Adipocyte (in vitro differentiated cells): ENCODE data around the gene NELFA.

ENCODE experiments used
- DNase-seq: peaks from one replicate; pipeline ENCODE4 v3.0.0-alpha.2; 2015; ENCODE audit warnings: low read depth
- H3K27me3 ChIP-seq: replicated peaks from 2 replicates; pipeline ENCODE4 v1.7.0; 2013; ENCODE audit warnings: mild to moderate bottlenecking, low read length, moderate library complexity; ENCODE audit not compliant: control insufficient read depth, insufficient read depth
- H3K36me3 ChIP-seq: 2 replicates; pipeline ENCODE4 v1.7.0; 2013; ENCODE audit warnings: low read length, mild to moderate bottlenecking, moderate library complexity; ENCODE audit not compliant: control insufficient read depth, insufficient read depth, severe bottlenecking
- H3K4me1 ChIP-seq: 2 replicates; pipeline ENCODE4 v1.7.0; 2013; ENCODE audit warnings: mild to moderate bottlenecking, low read length, moderate library complexity; ENCODE audit not compliant: control insufficient read depth, insufficient read depth
- H3K4me3 ChIP-seq: 2 replicates; pipeline ENCODE4 v1.7.0; 2013; ENCODE audit warnings: mild to moderate bottlenecking, low read length, moderate library complexity
- H3K9ac ChIP-seq: 2 replicates; pipeline ENCODE4 v1.7.0; 2013; ENCODE audit warnings: mild to moderate bottlenecking, low read length, moderate library complexity
- H3K9me3 ChIP-seq: 2 replicates; pipeline ENCODE4 v1.7.0; 2013; ENCODE audit warnings: mild to moderate bottlenecking, low read length, moderate library complexity; ENCODE audit not compliant: control insufficient read depth

Gene NELFA

DNA sequence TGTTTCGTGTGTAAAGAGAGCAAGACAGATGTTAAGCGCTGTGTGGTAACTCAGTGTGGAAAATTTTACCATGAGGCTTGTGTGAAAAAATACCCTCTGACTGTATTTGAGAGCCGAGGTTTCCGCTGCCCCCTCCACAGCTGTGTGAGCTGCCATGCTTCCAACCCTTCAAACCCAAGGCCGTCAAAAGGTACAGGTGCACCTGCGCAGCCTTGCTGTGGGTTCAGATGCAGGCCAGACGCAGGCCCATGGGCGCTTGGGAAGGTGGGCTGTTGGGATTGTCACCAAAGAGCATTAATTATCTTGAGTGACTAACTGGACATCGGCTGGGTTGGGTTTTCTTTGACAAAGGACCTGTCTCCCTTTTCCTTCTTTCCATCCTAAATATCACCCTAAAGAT lies 55.4 kb downstream of the NELFA start:
- Histone ChIP-seq H3K27me3 (no peaks in the 10 kb centered on the region), H3K4me1 (no peaks in the 10 kb centered on the region), H3K9ac (no peak overlapping the region), H3K4me3 (no peak overlapping the region), H3K36me3 (peaks cover 20% of the 10 kb centered on the region), H3K9me3 (no peaks in the 10 kb centered on the region)
- no peak for DNase-seq

DNA sequence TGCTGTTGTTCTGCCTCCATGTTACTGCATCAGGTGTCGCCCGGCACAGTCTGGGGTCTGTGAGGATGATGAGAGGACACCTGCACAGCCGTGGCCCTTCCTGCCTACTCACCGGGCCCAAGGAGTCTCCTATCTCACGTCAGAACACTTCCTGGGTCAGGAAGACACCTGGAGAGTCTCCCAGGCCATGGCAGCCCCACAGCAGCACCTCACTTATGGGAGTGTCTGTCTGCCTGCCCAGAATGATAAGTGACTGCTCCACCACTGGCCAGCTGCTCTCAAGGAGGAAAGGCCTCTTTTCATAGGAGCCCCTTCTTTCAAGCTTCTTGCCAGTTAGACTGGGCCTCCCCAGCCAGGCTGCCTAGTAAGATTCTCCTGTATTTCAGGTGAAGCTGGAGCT lies 56.1 kb downstream of the NELFA start:
- Histone ChIP-seq H3K9ac (no peak overlapping the region), H3K4me3 (no peak overlapping the region), H3K9me3 (no peaks in the 10 kb centered on the region), H3K4me1 (no peaks in the 10 kb centered on the region), H3K36me3 (peaks cover 20% of the 10 kb centered on the region), H3K27me3 (no peaks in the 10 kb centered on the region)
- DNase-seq: no peak

DNA sequence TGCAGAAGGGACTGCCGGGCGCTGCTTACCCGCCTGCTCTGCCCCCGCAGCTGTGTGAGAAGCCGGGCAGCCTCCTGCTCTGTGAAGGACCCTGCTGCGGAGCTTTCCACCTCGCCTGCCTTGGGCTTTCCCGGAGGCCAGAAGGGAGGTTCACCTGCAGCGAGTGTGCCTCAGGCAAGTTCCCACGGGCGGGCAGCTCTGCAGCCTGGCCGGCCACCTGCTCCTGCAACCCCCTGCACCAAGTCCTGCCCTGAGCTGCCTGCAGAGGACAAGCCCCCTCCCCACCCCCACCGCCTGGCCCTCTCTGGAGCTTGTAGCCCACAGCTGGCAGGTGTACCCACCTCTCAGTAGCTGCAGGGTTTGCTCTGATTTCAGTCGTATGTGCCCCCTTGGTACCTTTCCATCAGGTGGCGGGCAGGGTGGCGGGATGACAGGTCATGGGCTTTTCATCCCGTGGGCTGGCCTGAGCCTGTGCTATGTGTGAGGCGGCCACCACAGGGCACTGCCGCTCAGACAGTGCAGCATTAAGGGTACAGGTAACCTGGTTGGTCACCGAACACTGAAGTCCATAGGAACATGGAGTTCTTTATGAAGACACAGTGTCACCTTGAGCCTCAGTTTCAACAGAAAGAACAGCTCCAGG lies 56.6 kb downstream of the NELFA start:
- Histone ChIP-seq H3K4me1 (no peaks in the 10 kb centered on the region), H3K9ac (no peak overlapping the region), H3K27me3 (no peaks in the 10 kb centered on the region), H3K4me3 (no peak overlapping the region), H3K9me3 (no peaks in the 10 kb centered on the region), H3K36me3 (peaks cover 20% of the 10 kb centered on the region)
- no peak for DNase-seq

DNA sequence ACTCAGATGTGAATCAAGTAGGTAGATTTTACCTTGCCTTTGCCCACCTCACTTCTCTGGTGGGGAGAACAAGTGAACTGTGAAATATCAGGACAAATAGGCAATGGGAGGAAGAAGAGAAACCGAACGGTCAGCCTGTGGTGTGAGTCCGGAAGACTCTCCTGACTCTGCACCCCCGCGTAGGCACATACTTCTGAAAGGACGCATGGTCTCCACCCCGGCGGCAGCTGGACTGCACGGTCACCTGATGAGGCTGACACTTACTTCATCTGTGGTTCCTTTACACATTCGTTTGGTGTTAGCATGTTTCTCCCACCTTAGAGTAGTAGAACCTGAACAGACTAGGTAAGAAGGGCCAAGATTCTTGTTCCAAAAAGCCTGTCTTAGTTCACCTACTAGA lies 58.4 kb downstream of the NELFA start:
- H3K9ac ChIP-seq: no peak overlapping the region
- DNase-seq: no peak
- no peak overlapping the region for H3K4me3 ChIP-seq
- no peaks in the 10 kb centered on the region for H3K27me3 ChIP-seq
- H3K9me3 ChIP-seq: no peaks in the 10 kb centered on the region
- H3K4me1 ChIP-seq: no peaks in the 10 kb centered on the region
- H3K36me3 ChIP-seq: peaks cover 17% of the 10 kb centered on the region

DNA sequence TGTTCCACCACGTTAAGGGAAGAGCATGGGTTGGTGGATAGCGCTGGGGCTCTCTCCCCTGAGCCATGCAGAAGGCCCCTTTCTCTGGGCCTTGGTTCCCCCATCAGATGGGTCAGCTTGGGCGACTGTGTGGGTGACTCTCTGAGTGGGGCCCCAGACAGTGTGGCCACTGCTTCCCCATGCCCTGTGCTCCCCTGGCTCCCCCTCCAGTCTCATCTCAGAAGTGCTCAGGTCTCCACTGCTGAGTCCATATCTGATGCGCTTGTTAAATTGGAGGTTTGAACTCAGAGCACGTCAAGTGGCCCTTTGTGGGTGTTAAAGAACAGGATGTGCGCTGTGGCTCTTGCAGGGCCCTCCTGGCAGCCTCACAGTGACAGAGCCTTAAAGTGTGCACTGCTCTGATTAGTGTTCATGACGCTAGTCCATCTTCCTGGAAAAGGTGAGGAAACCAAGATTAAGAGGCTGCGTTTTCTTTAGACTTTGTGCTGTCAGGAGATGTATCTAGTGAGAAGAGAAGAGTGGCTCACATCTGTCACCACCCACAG lies 59.8 kb downstream of the NELFA start:
- H3K36me3 ChIP-seq: peaks cover 11% of the 10 kb centered on the region
- DNase-seq: no peak
- H3K27me3 ChIP-seq: no peaks in the 10 kb centered on the region
- H3K4me1 ChIP-seq: no peaks in the 10 kb centered on the region
- H3K9ac ChIP-seq: no peak overlapping the region
- no peak overlapping the region for H3K4me3 ChIP-seq
- H3K9me3 ChIP-seq: no peaks in the 10 kb centered on the region

DNA sequence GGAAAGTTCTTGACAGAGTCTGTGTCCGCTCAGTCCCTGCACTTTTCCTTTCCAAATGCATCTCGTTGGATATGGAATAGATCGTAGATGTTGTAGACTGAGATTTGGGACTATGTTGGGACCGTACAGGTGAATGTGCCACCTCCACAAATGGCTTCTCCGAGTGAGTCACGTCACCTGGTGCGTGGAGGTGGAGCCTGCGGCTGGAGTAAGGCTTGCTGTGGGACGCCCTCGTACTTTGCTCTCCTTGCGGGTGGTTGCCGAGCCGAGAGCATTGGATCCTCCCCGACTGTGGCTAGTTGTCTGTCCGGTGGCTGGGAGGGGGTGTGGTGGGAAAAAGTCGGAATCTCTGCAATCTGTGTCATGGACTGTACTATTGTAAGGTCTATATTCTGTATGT lies 60.5 kb downstream of the NELFA start:
- H3K27me3 ChIP-seq: no peaks in the 10 kb centered on the region
- H3K36me3 ChIP-seq: peaks cover 13% of the 10 kb centered on the region
- H3K9ac ChIP-seq: no peak overlapping the region
- H3K4me1 ChIP-seq: no peaks in the 10 kb centered on the region
- no peak for DNase-seq
- H3K4me3 ChIP-seq: no peak overlapping the region
- H3K9me3 ChIP-seq: no peaks in the 10 kb centered on the region

DNA sequence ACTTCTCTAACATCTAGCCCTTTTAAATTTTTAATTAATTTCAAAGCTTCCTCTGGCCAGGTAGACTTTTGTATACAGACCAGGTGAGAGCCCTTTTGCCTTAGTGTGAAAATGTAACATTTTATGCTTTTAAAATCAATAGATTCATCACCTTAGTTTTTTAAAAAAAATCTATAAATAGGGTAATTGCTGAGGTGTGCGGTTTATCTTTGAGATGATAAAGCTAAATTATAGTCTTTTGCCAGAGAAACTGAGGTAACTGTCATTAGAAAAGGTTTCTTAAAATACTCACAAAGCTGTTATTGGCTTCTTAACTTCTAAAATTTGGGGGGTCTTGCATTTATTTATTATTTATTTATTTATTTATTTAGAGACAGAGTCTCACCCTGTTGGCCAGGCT lies 62.9 kb downstream of the NELFA start:
- Histone ChIP-seq H3K4me3 (no peak overlapping the region), H3K4me1 (no peaks in the 10 kb centered on the region), H3K27me3 (no peaks in the 10 kb centered on the region), H3K36me3 (peaks cover 14% of the 10 kb centered on the region), H3K9ac (no peak overlapping the region), H3K9me3 (no peaks in the 10 kb centered on the region)
- no peak for DNase-seq

DNA sequence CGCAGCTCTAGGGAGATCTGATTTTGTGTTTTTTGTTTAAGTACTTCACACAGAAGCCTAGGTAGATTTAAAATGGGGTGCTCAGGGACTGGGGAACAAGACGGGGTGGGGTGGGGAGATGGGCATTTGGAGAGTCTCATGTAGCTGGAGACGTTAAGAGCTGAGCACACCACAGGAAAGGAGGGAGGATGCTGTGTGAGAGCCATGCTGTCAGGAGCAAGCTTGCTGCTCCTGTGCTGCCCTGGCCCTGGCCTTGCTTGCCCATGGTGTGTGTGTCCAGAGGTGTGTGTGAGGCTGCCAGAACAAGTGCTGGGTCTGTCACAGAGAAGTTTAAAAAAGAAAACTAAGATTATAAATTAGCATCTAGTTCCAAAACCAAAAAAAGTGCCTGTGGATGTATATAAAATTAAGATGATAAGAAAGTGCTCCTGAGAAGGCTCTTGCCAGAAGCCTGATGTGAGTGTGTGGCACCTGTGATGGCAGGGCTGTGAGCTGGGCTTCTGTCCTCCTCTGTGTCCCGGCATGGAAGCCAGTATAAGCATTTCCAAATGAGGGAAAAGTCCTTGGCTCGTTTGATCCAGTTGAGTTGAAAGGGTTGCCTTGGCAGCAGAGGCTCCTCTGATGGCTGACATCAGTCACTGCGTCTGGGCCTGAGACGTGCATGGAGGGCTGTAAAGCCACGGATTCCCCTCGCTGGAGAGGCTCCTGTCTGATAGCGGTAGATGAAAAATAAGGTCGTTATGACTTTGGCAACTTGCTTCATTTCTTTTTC lies 63.5 kb downstream of the NELFA start:
- no peak for DNase-seq
- peaks cover 4% of the 10 kb centered on the region for H3K4me1 ChIP-seq
- H3K9ac ChIP-seq: no peak overlapping the region
- no peaks in the 10 kb centered on the region for H3K9me3 ChIP-seq
- H3K4me3 ChIP-seq: no peak overlapping the region
- H3K36me3 ChIP-seq: peaks cover 14% of the 10 kb centered on the region
- no peaks in the 10 kb centered on the region for H3K27me3 ChIP-seq

DNA sequence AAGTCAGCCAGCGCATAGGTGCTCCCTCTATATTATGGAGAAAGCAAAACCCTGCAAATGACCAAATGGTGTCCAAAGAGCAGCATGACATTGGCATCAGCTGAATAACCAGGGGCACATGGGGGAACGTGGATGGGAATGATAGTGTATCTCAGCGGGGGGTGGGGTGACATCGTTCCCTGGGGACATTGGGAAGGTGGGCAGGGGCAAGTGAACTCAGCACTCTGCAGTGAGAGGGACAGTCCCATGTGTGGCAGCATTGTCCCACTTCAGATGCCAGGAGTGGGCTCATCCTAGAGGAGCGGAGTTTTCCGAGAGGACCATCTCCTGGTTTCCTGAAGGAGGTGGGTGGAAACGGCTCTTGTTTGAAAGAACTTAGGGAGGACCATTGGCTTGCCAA lies 64.8 kb downstream of the NELFA start:
- H3K4me3 ChIP-seq: no peak overlapping the region
- H3K9me3 ChIP-seq: no peaks in the 10 kb centered on the region
- H3K36me3 ChIP-seq: peaks cover 14% of the 10 kb centered on the region
- no peaks in the 10 kb centered on the region for H3K27me3 ChIP-seq
- no peak overlapping the region for H3K9ac ChIP-seq
- no peak for DNase-seq
- H3K4me1 ChIP-seq: peaks cover 11% of the 10 kb centered on the region

DNA sequence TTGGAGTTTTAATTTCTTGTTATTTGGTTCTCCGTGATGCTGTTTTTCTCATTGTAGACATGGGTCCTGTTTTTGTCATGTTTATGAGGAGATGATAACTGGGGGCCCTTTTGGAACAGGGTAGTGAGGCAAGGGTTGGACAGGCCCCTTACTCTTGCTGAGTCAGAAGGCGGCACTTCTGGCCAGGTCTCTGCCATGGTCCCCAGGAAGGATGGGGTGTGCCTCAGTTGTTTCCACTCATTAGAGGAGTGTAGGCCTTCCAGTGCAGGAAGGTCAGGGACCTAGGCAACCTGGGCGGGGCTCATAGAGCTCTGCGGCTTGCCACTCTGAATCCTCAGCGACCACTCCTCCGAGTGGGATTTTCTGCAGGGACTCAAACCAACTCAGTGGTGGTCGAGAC lies 68.2 kb downstream of the NELFA start:
- peaks cover 11% of the 10 kb centered on the region for H3K4me1 ChIP-seq
- H3K36me3 ChIP-seq: peaks cover 17% of the 10 kb centered on the region
- no peak overlapping the region for H3K4me3 ChIP-seq
- H3K27me3 ChIP-seq: no peaks in the 10 kb centered on the region
- no peaks in the 10 kb centered on the region for H3K9me3 ChIP-seq
- H3K9ac ChIP-seq: no peak overlapping the region
- no peak for DNase-seq

DNA sequence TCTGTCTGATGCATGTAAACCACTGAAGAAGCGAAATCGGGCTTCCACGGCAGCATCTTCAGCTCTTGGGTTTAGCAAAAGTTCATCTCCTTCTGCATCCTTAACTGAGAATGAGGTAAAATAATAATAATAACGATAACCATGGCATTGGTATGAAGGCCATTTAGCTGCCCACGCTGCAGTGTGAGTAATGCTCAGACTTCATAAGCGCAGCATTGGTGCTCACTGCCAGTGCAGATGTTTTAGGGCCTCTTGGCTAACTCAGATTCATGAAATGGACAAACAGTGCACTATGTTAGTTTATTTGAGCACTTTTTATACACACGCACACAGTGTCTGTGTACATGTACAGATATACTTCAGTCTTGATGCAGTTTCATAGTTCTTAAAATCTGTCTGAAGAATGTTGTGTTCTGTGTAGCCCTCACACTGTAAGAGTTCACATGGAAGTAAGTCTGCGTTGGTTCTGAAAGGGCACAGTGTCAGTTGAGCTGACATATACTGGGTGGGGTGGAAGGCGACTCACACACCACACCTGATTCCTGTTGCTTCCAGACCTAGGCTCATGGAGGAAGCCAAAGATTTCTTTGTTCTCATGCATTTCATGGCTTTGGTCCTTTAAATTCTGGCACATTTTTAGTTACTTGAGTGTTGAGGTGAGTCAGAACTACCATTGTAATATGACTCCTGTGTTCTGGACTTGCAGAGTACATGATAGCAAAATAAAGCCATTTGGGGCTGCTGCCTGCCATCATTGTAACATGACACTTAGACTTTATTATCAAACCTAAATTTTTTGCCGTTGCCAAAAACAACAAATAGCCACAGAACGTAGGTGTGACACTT lies 68.9 kb downstream of the NELFA start:
- Histone ChIP-seq H3K9me3 (no peaks in the 10 kb centered on the region), H3K27me3 (no peaks in the 10 kb centered on the region), H3K9ac (no peak overlapping the region), H3K4me3 (no peak overlapping the region), H3K36me3 (peaks cover 17% of the 10 kb centered on the region), H3K4me1 (peaks cover 11% of the 10 kb centered on the region)
- DNase-seq: peak; percentile 87
